HL-60 (cell line): Measurements from ENCODE around the gene C11orf97.

ENCODE experiments used
- CTCF ChIP-seq: IDR thresholded peaks from one replicate; pipeline ENCODE4 v1.5.1; 2011; ENCODE audit warnings: low read length, control low read depth, inconsistent platforms; ENCODE audit not compliant: insufficient read depth
- GABPA ChIP-seq: IDR thresholded peaks from 2 replicates; pipeline ENCODE4 v1.6.1; 2012; ENCODE audit warnings: low read depth
- SPI1 ChIP-seq: IDR thresholded peaks from 2 replicates; pipeline ENCODE4 v1.6.1; 2012; ENCODE audit warnings: low read depth, mild to moderate bottlenecking, borderline replicate concordance

- TF ChIP-seq CTCF (no peak), SPI1 (no peak), GABPA (no peak)
These were observed 45.7 kb downstream of the C11orf97 start for GRCh38 chr11:94557992-94558391.
